GM21381 (cell line): ENCODE measurements around the gene RANBP3L.
"Not testable (repeated sequence)": the region's sequence is repeated elsewhere in the genome, so short reads cannot be mapped to it uniquely, and the experiment has no call there.

ENCODE experiments used
- ATAC-seq: cut with Tn5 transposase; IDR thresholded peaks from one replicate; pipeline ENCODE4 v1.9.1; 2021; ENCODE audit warnings: mild to moderate bottlenecking, moderate library complexity; ENCODE audit not compliant: unreplicated experiment

Gene RANBP3L

DNA sequence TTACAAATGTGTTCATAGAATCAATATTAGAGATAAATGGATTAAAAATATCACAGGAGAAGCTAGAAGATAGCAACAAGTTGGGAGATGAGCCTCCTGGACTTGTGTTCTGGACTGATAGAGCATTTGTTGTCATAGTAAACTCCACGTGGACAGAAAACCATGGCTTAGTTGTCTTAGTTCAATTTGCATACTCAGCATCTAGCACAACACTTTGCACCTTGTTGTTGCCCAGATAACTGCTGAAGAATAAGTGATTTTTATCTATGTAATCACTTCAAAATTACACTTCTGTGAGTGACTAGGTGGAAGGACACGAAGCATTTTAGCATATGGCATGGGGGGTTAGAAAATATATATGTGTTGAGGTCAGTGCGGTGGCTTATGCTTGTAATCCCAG, 4.0 kb downstream of the RANBP3L start:
- ATAC-seq = no peak

DNA sequence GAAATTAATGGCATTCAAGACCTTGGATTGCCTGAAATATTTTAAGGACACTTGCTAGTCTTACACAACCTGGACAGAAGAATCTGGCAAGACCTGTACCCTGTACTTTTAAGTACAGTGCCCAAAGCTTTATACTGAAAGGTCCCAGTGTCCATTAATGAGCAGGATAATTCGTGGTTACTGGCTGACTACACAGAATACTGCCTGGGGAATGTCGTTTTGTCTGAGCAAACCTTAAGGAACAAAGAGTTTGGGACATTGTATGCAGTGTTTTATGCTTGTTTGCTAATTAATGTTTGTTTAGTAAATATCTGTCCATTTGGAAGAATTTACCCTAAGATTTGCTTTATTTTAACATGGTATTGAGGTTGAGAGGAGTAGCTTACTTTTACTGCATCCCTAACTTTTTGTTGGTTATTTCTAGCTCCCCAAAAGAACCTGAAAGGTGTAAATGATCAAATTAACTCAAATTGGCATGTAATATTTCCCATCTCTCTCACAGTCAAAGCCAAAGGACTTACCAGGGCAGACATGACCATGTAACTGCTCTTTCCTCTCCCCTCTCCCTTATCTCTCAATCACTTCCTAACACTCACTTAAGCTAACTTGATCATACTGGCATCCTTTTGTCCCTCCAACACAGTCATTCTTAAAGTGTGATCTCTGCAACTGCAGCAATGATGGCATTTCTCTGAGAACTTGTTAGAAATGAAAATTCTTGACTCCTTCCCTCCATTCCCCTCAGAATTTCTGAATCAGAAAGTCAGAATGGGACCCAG, 15.7 kb downstream of the RANBP3L start:
- ATAC-seq = no peak

DNA sequence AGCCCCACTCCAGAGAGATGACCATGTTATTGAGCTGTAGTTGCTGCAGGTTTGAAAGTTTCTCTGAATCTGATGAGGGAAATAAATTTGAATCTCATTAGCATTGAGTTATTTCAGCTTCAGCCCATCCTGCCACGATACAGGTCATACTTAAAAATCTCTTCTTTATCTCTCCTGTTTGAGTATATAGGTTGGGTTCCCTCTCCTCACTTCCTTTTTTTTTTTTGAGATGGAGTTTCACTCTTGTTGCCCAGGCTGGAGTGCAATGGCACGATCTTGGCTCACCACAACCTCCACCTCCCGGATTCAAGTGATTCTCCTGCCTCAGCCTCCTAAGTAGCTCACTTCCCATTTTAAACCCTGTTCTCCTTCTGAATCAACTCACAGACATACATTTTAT, 17.9 kb downstream of the RANBP3L start:
- ATAC-seq = not testable (repeated sequence)

DNA sequence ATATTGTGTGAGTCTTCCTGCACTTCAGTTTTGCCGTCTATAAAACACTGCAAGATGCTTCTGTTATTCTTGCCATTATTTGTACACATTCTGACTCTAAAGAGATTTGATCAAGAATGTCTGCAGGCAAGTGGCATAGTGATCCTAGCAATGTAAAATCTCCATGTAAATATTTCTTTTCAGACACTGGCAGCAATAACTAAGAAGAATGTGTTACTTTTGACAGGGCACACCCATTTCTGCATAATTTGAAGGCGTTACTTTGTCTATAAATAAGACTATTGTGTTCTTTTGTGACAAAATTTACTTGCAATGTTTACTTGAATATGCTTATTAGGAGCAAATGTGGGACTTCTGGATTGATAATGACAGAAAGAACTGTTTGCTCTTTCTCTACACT, 20.1 kb downstream of the RANBP3L start:
- ATAC-seq = no peak

DNA sequence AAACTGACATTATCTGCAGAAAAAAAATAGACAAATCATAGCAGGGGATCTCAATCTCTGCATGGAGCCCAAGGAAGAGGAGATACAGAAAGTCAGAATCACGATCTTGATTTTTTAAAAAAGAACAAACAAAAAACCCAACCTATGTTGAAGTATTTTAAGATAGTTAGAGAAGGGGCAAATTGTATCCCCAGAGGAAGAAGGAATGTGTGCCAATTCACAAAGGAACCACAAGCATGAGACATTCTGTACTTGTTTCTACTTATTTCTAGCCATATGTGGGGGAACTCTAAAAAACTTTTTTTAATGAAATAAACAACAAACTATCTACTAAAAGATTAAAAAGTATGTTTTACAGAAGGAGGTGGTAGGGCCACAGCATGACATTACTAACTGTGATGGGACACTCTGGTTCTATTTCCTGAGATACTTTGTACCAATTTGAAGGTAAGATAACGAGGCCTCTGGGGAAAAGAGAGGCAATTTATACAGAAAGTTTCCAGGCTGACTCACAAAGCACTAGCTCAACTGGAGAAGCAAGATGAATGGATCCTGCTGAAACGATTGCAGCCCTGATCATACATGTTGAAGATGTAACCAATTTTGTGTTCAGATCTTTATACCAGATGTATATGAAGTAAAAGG, 22.5 kb downstream of the RANBP3L start:
- no peak for ATAC-seq

DNA sequence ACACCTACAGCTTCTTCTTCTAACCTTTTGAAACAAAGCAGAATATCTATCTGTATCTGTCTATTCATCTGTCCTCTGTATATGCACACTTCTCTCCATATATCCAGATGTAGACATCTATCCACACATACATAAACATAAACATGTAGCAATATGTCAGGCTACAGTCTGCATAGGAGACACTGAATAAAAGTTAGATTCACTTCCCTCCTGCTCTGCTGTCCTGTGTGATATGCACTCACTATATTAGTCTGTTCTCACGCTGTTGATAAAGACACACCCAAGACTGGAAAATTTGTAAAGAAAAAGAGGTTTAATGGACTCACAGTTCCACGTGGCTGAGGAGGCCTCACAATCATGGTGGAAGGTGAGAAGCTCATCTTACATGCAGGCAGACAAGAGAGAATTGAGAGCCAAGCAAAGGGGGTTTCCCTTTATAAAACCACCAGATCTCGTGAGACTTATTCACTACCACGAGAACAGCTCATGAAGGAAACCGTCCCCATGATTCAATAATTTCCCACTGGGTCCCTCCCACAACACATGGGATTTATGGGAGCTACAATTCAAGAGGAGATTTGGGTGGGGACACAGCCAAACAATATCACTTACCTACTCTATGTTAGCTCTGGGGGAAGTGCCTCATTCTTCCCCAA, 24.1 kb downstream of the RANBP3L start:
- ATAC-seq = no peak

DNA sequence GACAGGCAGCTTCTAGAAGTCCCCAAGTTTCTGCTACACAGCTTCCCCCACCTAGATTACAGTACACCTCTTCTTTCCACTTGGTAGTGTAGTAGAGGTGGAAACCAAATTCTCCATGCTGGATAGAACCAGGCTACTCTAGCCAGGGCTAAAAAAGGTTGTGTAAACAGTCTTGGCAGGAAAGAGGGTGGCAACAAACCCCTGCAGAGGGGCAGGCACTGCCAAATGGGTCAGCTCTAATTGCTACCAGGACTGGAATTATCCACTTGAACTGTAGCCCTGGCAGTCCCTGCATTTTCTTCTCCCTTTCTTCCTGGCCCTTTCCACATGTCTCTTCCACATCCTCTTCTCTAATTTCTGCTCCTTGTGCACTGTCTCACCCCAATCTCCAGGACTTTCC, 24.8 kb downstream of the RANBP3L start:
- ATAC-seq = no peak

DNA sequence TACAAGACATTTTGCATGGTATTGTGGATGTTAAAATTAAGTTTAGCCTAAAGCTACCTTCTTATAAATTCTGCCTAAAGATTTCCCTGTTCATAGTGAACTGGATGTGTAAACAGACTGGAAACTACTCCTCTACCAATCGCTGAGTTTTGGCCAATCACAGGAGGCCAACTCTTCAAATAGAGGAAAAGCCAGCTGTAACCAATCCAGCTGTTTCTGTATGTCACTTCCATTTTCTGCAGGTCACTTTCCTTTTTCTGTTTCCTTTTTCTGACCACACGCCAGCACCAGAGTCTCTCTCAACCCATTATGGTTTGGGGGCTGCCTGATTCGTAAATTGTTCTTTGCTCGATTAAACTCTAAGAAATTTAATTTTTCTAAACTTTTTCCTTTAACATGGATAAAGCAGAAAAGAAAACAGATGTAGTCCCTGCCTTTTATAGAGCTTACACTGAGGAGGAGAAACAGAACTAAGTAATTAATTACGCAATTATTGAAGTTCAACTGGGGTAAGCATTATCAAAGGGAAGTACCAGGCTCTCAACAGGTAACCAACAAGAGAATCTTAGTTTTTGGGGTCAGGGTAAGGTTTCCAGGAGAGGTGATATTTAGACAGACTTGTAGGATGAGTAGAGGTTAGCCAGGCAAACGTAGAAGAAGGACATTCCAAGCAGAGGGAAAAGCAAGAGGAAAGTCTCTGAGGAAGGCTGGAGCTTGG, 27.7 kb downstream of the RANBP3L start:
- no peak for ATAC-seq

DNA sequence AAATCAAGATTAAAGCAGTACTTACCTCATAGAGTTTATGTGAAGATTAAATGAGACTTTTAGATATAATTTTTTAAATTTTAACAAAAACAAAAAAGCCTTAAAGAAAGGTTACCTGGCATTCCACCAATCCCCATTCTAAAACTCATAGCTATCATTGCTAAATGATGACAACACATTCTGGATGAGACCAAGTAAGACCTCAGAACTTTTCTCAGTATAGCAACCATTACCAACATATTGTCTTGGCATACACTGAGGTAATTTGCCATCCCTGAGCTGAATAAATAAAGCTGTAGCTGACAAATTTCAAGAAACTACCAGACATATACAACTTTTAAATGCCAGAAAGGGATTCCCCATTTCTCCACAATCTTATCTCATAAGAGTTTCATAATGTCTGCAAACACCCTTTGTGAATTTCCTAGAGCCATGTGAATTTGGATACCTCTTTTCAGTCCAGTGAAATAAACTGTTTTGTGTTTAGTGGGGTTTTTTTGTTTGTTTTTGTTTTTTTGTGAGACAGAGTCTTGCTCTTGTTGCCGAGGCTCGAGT, 29.5 kb downstream of the RANBP3L start:
- ATAC-seq = no peak

DNA sequence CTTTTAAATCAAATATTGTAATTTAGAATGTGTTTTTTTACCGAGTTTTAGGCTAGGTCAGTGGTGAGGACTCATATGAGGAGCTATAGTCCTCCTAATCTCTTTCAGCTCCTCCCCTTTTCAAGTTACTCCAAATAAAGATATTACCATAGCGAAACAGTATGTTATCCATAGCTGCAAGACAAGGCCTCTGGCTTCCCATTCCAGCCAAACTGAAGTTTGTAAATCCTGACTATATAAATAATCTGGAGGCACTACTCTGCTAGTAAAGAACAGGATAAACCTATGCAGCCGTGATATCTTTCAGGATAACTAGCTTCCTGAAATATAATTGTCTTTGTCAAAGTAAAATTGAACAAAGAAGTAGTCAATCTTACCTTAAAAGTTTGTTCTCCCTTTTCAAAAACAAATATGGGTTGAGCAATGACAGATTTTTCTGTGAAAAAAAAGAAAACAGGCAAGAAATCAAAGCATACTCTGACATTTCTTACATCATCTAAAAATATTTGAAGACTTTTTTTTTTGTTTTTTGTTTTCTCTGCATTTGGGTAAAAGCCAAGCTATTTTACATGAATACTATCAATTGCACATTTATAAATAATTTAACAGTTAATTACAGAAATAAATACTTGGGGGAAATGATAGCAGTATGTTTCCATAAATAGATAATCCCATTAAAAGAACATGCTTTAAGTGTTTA, 30.7 kb downstream of the RANBP3L start:
- ATAC-seq = no peak

DNA sequence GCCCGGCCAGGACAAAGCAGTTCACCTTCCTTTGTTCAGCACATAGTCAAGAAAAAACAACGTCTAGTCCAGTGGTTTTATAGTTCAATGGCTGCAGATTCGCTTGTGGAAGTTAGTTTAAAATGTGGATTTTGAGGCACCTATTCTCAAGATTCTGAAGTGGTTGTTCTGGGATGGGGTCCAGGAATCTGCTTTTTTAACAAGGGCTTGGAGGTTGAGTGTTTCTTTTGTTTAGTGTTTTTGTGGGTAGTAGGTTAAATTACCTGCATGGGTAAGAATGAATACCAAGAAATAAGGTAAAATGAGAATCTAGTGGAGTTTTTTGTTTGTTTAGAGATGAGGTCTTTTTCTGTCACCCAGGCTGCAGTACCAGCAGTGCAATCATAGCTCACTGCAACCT, 31.5 kb downstream of the RANBP3L start:
- no peak for ATAC-seq

DNA sequence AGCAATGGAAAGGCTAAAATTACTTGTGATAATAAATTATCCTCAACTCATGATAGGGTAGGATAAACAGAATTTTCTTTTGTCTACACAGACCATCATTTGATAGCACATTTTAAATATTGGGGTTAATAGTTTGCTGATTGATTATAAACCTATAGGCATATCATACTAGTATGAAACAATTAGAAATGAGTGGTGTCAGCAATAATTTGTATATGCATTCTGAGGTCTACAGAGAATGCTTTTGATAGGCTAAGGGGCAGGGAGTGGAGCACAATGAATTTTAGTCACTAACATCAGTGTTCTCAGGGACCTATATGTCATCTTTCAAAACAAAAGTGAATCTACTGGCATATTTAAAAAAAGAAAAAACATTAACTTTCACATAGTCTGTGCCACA, 32.2 kb downstream of the RANBP3L start:
- ATAC-seq = no peak

DNA sequence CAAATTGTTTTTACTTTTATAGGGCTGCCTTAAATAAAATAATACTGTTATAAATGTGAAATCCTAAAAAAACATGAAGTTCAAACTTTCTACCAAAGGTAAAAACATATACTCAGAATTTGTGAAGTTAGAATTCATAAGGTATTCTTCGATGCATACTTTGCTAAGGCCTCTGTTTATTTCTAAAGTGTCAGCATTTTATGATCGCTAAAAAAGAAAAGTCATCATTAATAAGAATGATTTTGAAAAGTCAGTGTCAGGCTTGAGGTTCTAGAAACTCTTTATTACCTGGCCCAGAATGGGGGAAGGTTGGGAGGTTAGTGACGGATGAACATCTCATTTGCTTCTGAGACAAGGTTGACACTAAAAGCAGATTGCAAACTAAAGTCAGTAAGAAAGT, 33.8 kb downstream of the RANBP3L start:
- no peak for ATAC-seq

DNA sequence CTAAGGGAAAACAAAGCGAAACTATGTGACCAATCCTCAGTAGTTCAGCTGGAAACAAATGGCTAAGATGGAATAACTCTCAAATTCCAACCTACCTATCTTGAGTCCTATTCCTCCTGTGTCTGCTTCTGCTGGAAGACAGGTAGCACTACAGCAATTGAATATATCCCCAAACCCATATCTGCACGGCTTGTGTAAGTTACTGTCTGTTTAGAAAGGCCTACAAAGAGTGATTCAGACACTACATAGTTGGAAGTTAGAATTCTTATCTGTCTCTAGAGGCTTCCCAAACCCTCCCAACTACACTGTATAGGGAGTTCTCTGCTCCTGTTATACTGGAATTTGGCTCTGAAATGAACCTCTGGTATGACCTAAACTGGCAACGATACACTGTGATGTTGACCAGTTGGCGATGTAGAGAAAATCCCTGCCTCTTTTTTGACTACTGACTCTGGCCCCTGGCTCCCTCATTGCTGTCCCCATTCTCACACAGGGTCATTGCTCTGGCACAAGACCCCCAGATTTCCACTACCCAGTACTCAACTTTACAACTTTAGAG, 37.4 kb downstream of the RANBP3L start:
- ATAC-seq = no peak

DNA sequence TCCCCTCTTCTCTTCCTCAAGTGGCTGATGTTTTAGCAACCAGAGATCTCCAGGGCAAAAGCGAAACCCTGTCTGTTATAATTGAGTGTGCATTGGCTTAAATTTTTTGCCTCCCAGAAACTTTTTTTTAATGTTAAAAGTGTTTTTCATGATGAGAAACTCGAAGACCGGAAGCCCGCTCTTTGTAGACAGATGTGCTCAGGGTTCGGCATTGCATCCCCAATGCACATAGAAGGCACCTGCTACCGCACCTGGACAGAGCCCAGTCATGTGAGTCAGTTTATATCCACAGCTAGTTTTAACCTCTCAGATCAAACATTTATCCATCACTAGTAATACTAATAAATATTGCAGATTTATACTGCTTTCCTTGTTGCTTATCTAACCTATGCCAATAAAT, 40.5 kb downstream of the RANBP3L start:
- no peak for ATAC-seq

DNA sequence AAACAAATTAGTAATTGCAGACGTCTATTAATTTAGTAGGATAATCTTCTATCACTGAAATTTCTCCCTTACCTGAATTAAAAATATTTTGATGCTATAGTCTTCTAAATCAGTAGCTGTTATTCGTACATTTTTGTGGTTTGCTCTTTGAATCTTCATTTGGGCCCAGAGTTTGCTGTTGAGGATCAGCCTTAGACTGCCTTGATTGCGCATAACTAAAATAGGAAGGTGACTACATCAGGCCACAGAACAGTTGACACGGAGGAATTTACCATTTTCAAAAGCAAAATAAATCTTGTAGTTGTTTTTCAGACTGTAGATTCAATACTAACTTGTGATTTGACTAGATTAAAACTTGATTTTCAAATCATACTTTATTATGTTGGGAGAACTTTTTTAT, 48.1 kb downstream of the RANBP3L start:
- no peak for ATAC-seq

DNA sequence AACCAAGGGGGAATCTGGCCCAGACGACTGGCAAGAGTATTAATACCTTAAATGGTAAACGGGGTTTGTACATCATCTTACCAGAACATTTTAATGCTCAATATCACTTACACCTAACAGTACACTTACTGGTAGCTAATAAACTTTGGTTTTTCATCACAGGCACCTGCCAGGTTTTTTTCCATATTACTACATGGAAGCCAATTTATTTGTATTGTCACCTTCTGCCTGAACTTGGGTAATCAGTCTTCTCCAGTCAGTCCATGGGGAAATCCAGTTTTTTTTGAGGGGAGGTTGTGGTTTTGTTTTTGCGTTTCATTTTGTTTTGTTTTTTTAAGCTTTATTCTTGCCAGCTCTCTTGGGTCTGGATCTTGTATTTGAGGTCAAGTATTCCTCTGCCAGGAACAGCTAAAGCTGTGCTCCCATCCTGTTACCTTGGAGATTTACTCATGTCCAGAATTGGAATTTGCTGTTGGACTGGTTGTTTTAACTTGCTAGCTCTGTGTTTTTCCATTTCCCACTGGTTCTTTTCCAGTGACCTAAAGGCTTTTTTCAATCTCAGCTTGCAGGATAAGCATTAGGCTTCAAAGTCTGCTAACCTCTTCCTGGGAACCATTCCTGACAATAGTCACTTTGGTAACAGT, 48.9 kb downstream of the RANBP3L start:
- ATAC-seq = no peak

DNA sequence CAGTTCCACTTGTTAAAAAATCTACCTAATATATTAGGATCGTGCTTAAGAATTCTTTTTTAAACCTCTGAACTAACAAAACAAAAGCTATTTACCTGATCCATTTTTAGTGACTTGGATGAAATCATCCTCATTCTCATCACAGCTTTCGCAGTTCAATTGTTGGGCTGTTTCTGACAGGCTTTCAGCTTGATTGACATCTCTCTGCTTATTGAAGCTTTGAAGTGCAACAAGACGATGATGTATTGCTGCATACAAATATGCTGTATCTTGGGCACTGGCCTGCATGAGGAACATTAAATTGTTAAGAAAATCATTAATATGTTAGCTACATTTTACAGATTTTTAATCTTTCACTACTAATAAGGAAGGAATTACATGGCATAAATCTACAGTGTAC, 50.5 kb downstream of the RANBP3L start:
- no peak for ATAC-seq

DNA sequence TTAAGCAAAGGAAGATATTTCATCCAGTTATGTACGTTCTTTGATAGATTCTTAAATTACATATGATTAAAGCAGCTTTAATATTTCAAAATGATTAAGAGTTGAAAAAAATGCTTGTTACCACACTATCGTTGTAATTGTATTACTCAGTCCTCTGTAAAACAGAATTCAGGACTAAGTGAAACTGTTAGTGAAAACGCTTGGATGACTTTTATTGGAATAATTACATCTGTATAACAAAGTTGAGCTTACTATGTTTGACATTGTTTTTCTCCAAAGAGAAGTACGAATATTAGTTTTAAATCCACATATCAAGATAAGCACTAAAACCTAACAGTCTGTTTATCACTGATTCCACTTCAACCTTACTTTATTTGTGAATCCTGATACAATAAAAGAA, 51.3 kb downstream of the RANBP3L start:
- ATAC-seq = no peak
